ENCODE data around the gene RAD23B. TPM values are rescaled to one million over a fixed set of nuclear protein-coding genes. Genes with fewer than 3 reads are reported as not detected.

Gene RAD23B
- total RNA-seq, 1 donor from 2014 or later: 171 TPM

- H3K4me3 Mint-ChIP-seq (ENCODE audit: low read depth): no peak overlapping the region
- H3K27me3 Mint-ChIP-seq: no peaks in the 10 kb centered on the region
- H3K9me3 Mint-ChIP-seq (ENCODE audit: low read depth): no peaks in the 10 kb centered on the region
- H3K4me1 Mint-ChIP-seq (ENCODE audit: low read depth): no peaks in the 10 kb centered on the region
- TF ChIP-seq CTCF (IDR thresholded peaks at IDR 0.05; ENCODE audit: unreplicated experiment): no peak
- no peak overlapping the region for H3K27ac Mint-ChIP-seq
- no peak for DNase-seq (ENCODE audit: low spot score, unreplicated experiment)
- no peaks in the 10 kb centered on the region for H3K36me3 Mint-ChIP-seq (ENCODE audit: insufficient read depth)
These were observed 91.9 kb downstream of the RAD23B start for GRCh38 chr9:107375001-107375400.

- no peak overlapping the region for H3K27ac Mint-ChIP-seq
- no peak for DNase-seq (ENCODE audit: low spot score, unreplicated experiment)
- H3K4me1 Mint-ChIP-seq (ENCODE audit: low read depth): no peaks in the 10 kb centered on the region
- no peaks in the 10 kb centered on the region for H3K9me3 Mint-ChIP-seq (ENCODE audit: low read depth)
- no peaks in the 10 kb centered on the region for H3K36me3 Mint-ChIP-seq (ENCODE audit: insufficient read depth)
- TF ChIP-seq CTCF (IDR thresholded peaks at IDR 0.05; ENCODE audit: unreplicated experiment): no peak
- H3K4me3 Mint-ChIP-seq (ENCODE audit: low read depth): no peak overlapping the region
- no peaks in the 10 kb centered on the region for H3K27me3 Mint-ChIP-seq
These were observed 92.7 kb downstream of the RAD23B start for GRCh38 chr9:107375651-107376369.

- Mint-ChIP-seq H3K27ac (no peak overlapping the region), H3K4me3 (ENCODE audit: low read depth) (no peak overlapping the region), H3K4me1 (ENCODE audit: low read depth) (no peaks in the 10 kb centered on the region), H3K27me3 (no peaks in the 10 kb centered on the region), H3K9me3 (ENCODE audit: low read depth) (no peaks in the 10 kb centered on the region), H3K36me3 (ENCODE audit: insufficient read depth) (no peaks in the 10 kb centered on the region)
- no peak for DNase-seq (ENCODE audit: low spot score, unreplicated experiment)
- TF ChIP-seq CTCF (IDR thresholded peaks at IDR 0.05; ENCODE audit: unreplicated experiment): no peak
These were observed 94.9 kb downstream of the RAD23B start for GRCh38 chr9:107378006-107378405.

Other genes with a start within 250 kb of the RAD23B start
- gene KLF4, start 206.5 kb downstream of the RAD23B start, total RNA-seq: 8.0 and 9.2 TPM in 2 replicates

All from progenitor cell of endocrine pancreas (in vitro differentiated cells).